Measurements from ENCODE around the gene MYO1B. TPM values are rescaled to one million over a fixed set of nuclear protein-coding genes. Genes with fewer than 3 reads are reported as not detected.

Gene MYO1B
- total and polyA plus RNA-seq, 2 experiments from 2014 or later = 26.4 to 70.6 TPM

DNA sequence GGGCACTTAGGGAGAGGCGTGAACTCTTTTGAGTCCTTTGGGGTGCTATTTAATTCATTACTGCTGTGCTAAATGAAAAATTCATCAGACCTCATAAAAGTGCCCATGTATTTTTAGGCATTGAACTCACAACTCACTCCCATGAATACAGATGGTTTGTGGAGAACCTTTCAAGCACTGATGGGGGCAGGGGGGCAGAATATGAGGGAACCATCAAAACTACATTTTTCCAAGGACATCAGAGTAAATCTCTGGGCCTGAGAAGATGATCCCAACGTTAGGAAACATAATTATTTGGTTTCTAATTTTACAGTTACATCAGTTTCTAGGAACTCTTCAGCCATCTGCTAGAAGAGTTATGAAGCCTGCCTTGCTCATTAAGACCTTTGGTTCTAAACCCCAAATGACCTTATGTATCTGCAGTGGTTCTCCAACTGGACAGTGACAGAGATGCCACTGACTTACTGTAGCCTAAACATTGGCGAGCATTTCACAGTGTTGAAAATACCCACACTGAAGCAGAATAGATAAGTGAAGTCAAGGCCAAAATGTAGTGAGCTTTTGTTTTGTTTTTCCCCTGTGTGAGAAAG is 90.8 kb downstream of the MYO1B start:
- H3K4me3 ChIP-seq = no peak overlapping the region
- Mint-ChIP-seq H3K9me3 (no peaks in the 10 kb centered on the region), H3K27me3 (ENCODE audit: insufficient read depth, low read depth, poor library complexity) (no peaks in the 10 kb centered on the region), H3K4me1 (peaks cover 20% of the 10 kb centered on the region; the same call in 2 of the 3 replicates), H3K27ac (no peak overlapping the region), H3K4me3 (no peak overlapping the region), H3K36me3 (ENCODE audit: low read depth) (peaks cover 18% of the 10 kb centered on the region)
- no peaks in the 10 kb centered on the region for H3K9me2 ChIP-seq (ENCODE audit: insufficient read depth)
- peaks cover 3% of the 10 kb centered on the region; the same call in 1 of the 2 replicates for H4K20me1 ChIP-seq (replicated peaks; ENCODE audit: insufficient read depth)
- H3K4me1 ChIP-seq (ENCODE audit: insufficient read depth) = no peaks in the 10 kb centered on the region
- no peaks in the 10 kb centered on the region for H3F3A ChIP-seq (replicated peaks; ENCODE audit: low read depth)
- H3K36me3 ChIP-seq (ENCODE audit: insufficient read depth) = no peaks in the 10 kb centered on the region
- DNase-seq (ENCODE audit: low spot score) (no peak), ATAC-seq (no peak)
- peaks cover 12% of the 10 kb centered on the region; the same call in 1 of the 2 replicates for H3K79me2 ChIP-seq (replicated peaks; ENCODE audit: insufficient read depth)
- H3K27ac ChIP-seq (ENCODE audit: low read depth) = 0 out of 2 replicates have a peak overlapping the region, but pooled peaks have one; percentile 14
- TF ChIP-seq STAT1 (IDR thresholded peaks at IDR 0.05; ENCODE audit: unreplicated experiment) = no peak
- no peak for TF ChIP-seq CREB1 (CRISPR knock-in tag; IDR thresholded peaks at IDR 0.05; ENCODE audit: low read depth)
- TF ChIP-seq EZH2 (IDR thresholded peaks at IDR 0.05; ENCODE audit: low read depth, unreplicated experiment) = no peak
- TF ChIP-seq NANOG (IDR thresholded peaks at IDR 0.05; ENCODE audit: borderline replicate concordance) = no peak
- TF ChIP-seq, protein P1, sequence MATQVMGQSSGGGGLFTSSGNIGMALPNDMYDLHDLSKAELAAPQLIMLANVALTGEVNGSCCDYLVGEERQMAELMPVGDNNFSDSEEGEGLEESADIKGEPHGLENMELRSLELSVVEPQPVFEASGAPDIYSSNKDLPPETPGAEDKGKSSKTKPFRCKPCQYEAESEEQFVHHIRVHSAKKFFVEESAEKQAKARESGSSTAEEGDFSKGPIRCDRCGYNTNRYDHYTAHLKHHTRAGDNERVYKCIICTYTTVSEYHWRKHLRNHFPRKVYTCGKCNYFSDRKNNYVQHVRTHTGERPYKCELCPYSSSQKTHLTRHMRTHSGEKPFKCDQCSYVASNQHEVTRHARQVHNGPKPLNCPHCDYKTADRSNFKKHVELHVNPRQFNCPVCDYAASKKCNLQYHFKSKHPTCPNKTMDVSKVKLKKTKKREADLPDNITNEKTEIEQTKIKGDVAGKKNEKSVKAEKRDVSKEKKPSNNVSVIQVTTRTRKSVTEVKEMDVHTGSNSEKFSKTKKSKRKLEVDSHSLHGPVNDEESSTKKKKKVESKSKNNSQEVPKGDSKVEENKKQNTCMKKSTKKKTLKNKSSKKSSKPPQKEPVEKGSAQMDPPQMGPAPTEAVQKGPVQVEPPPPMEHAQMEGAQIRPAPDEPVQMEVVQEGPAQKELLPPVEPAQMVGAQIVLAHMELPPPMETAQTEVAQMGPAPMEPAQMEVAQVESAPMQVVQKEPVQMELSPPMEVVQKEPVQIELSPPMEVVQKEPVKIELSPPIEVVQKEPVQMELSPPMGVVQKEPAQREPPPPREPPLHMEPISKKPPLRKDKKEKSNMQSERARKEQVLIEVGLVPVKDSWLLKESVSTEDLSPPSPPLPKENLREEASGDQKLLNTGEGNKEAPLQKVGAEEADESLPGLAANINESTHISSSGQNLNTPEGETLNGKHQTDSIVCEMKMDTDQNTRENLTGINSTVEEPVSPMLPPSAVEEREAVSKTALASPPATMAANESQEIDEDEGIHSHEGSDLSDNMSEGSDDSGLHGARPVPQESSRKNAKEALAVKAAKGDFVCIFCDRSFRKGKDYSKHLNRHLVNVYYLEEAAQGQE (IDR thresholded peaks at IDR 0.05; ENCODE audit: unreplicated experiment) = no peak
- no peak for TF ChIP-seq POLR2AphosphoS5 (IDR thresholded peaks at IDR 0.05; ENCODE audit: low read depth)
- no peak for TF ChIP-seq EZH2phosphoT487 (IDR thresholded peaks at IDR 0.05; ENCODE audit: unreplicated experiment)
- TF ChIP-seq, protein P2, sequence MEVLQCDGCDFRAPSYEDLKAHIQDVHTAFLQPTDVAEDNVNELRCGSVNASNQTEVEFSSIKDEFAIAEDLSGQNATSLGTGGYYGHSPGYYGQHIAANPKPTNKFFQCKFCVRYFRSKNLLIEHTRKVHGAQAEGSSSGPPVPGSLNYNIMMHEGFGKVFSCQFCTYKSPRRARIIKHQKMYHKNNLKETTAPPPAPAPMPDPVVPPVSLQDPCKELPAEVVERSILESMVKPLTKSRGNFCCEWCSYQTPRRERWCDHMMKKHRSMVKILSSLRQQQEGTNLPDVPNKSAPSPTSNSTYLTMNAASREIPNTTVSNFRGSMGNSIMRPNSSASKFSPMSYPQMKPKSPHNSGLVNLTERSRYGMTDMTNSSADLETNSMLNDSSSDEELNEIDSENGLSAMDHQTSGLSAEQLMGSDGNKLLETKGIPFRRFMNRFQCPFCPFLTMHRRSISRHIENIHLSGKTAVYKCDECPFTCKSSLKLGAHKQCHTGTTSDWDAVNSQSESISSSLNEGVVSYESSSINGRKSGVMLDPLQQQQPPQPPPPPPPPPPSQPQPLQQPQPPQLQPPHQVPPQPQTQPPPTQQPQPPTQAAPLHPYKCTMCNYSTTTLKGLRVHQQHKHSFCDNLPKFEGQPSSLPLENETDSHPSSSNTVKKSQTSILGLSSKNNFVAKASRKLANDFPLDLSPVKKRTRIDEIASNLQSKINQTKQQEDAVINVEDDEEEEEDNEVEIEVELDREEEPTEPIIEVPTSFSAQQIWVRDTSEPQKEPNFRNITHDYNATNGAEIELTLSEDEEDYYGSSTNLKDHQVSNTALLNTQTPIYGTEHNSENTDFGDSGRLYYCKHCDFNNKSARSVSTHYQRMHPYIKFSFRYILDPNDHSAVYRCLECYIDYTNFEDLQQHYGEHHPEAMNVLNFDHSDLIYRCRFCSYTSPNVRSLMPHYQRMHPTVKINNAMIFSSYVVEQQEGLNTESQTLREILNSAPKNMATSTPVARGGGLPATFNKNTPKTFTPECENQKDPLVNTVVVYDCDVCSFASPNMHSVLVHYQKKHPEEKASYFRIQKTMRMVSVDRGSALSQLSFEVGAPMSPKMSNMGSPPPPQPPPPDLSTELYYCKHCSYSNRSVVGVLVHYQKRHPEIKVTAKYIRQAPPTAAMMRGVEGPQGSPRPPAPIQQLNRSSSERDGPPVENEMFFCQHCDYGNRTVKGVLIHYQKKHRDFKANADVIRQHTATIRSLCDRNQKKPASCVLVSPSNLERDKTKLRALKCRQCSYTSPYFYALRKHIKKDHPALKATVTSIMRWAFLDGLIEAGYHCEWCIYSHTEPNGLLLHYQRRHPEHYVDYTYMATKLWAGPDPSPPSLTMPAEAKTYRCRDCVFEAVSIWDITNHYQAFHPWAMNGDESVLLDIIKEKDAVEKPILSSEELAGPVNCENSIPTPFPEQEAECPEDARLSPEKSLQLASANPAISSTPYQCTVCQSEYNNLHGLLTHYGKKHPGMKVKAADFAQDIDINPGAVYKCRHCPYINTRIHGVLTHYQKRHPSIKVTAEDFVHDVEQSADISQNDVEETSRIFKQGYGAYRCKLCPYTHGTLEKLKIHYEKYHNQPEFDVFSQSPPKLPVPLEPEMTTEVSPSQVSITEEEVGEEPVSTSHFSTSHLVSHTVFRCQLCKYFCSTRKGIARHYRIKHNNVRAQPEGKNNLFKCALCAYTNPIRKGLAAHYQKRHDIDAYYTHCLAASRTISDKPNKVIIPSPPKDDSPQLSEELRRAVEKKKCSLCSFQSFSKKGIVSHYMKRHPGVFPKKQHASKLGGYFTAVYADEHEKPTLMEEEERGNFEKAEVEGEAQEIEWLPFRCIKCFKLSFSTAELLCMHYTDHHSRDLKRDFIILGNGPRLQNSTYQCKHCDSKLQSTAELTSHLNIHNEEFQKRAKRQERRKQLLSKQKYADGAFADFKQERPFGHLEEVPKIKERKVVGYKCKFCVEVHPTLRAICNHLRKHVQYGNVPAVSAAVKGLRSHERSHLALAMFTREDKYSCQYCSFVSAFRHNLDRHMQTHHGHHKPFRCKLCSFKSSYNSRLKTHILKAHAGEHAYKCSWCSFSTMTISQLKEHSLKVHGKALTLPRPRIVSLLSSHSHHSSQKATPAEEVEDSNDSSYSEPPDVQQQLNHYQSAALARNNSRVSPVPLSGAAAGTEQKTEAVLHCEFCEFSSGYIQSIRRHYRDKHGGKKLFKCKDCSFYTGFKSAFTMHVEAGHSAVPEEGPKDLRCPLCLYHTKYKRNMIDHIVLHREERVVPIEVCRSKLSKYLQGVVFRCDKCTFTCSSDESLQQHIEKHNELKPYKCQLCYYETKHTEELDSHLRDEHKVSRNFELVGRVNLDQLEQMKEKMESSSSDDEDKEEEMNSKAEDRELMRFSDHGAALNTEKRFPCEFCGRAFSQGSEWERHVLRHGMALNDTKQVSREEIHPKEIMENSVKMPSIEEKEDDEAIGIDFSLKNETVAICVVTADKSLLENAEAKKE (CRISPR knock-in tag; IDR thresholded peaks at IDR 0.05) = no peak
- TF ChIP-seq, protein P3, sequence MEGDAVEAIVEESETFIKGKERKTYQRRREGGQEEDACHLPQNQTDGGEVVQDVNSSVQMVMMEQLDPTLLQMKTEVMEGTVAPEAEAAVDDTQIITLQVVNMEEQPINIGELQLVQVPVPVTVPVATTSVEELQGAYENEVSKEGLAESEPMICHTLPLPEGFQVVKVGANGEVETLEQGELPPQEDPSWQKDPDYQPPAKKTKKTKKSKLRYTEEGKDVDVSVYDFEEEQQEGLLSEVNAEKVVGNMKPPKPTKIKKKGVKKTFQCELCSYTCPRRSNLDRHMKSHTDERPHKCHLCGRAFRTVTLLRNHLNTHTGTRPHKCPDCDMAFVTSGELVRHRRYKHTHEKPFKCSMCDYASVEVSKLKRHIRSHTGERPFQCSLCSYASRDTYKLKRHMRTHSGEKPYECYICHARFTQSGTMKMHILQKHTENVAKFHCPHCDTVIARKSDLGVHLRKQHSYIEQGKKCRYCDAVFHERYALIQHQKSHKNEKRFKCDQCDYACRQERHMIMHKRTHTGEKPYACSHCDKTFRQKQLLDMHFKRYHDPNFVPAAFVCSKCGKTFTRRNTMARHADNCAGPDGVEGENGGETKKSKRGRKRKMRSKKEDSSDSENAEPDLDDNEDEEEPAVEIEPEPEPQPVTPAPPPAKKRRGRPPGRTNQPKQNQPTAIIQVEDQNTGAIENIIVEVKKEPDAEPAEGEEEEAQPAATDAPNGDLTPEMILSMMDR (conservative IDR thresholded peaks at IDR 0.05; ENCODE audit: low read depth in 2 of 2) = no peak
- TF ChIP-seq, protein P4, sequence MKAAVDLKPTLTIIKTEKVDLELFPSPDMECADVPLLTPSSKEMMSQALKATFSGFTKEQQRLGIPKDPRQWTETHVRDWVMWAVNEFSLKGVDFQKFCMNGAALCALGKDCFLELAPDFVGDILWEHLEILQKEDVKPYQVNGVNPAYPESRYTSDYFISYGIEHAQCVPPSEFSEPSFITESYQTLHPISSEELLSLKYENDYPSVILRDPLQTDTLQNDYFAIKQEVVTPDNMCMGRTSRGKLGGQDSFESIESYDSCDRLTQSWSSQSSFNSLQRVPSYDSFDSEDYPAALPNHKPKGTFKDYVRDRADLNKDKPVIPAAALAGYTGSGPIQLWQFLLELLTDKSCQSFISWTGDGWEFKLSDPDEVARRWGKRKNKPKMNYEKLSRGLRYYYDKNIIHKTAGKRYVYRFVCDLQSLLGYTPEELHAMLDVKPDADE (IDR thresholded peaks at IDR 0.05) = no peak
- TF ChIP-seq ZNF114 (CRISPR knock-in tag; IDR thresholded peaks at IDR 0.05) = no peak
- TF ChIP-seq JUNB (IDR thresholded peaks at IDR 0.05; ENCODE audit: unreplicated experiment) = no peak
- no peak for TF ChIP-seq ZNF331 (CRISPR knock-in tag; IDR thresholded peaks at IDR 0.05; ENCODE audit: low read depth)
- H2AFZ ChIP-seq = no peak overlapping the region
- H3K27me3 ChIP-seq (ENCODE audit: insufficient read depth) = no peaks in the 10 kb centered on the region
- H3K4me2 ChIP-seq = no peak overlapping the region
